OCI-LY3 (cell line): Measurements from ENCODE around the gene DCLK1.

Experiments used
- EZH2phosphoT487 ChIP-seq: fragments of 200-600 bp; shearing (Covaris generic); IDR thresholded peaks from 2 replicates; pipeline ENCODE4 v1.6.1; 2018; ENCODE audit warnings: antibody characterized with exemption, mixed run types, low read depth
- TF ChIP-seq, protein P1 (sequence below): fragments of 200-600, 300-600 bp; sonication (generic); IDR thresholded peaks from 2 replicates; pipeline ENCODE4 v1.5.1; 2014; ENCODE audit warnings: antibody characterized with exemption, low read length, low read depth

DNA sequence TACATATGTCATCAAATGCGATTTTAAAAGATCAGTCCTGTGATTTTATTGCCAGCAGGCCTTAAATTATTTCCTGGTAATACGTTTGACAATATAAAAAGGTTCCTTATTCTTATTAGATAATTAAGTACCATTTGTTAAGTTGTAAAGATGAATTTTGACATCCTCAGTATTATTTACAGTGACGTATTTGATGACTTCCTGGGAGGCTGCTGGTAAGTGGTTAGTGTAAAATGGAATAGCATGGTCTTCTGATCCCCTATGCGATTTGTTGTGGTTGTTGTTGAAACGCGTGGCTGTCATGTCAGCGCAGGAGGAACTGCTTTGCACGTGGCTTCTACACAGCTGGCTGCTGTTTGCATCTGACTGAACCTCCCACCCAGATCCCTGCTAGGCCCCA, 99.7 kb downstream of the DCLK1 start:
- TF ChIP-seq, protein P1, sequence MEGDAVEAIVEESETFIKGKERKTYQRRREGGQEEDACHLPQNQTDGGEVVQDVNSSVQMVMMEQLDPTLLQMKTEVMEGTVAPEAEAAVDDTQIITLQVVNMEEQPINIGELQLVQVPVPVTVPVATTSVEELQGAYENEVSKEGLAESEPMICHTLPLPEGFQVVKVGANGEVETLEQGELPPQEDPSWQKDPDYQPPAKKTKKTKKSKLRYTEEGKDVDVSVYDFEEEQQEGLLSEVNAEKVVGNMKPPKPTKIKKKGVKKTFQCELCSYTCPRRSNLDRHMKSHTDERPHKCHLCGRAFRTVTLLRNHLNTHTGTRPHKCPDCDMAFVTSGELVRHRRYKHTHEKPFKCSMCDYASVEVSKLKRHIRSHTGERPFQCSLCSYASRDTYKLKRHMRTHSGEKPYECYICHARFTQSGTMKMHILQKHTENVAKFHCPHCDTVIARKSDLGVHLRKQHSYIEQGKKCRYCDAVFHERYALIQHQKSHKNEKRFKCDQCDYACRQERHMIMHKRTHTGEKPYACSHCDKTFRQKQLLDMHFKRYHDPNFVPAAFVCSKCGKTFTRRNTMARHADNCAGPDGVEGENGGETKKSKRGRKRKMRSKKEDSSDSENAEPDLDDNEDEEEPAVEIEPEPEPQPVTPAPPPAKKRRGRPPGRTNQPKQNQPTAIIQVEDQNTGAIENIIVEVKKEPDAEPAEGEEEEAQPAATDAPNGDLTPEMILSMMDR = no peak
- TF ChIP-seq EZH2phosphoT487 = no peak
